MM.1S (cell line): ENCODE data around the gene CYSRT1.

Experiments used
- DNase-seq: peaks from one replicate; pipeline ENCODE4 v3.0.0-alpha.2; 2015
- H2AFZ ChIP-seq: fragments of 300-600 bp; sonication (generic); 2 replicates; pipeline ENCODE4 v1.6.0; 2016; ENCODE audit warnings: antibody characterized with exemption, low read length
- H3F3A ChIP-seq: fragments of 300-600 bp; sonication (generic); 2 replicates; pipeline ENCODE4 v1.6.1; 2016; ENCODE audit warnings: mild to moderate bottlenecking, antibody characterized with exemption, low read length, moderate library complexity, mixed read lengths; ENCODE audit not compliant: insufficient read depth
- H3K27ac ChIP-seq: fragments of 300-600 bp; sonication (generic); 2 replicates; pipeline ENCODE4 v1.5.1; 2016; ENCODE audit warnings: mild to moderate bottlenecking, low read length
- H3K27me3 ChIP-seq: fragments of 300-600 bp; sonication (generic); replicated peaks from 2 replicates; pipeline ENCODE4 v1.6.0; 2016; ENCODE audit warnings: low read length; ENCODE audit not compliant: insufficient read depth
- H3K36me3 ChIP-seq: fragments of 300-600 bp; sonication (generic); replicated peaks from 2 replicates; pipeline ENCODE4 v1.6.1; 2016; ENCODE audit warnings: mild to moderate bottlenecking, low read length, mixed read lengths; ENCODE audit not compliant: insufficient read depth
- H3K4me1 ChIP-seq: fragments of 300-600 bp; sonication (generic); 2 replicates; pipeline ENCODE4 v1.6.1; 2016; ENCODE audit warnings: low read length, mixed read lengths
- H3K4me2 ChIP-seq: fragments of 300-600 bp; sonication (generic); 2 replicates; pipeline ENCODE4 v1.6.0; 2016; ENCODE audit warnings: low read depth, low read length
- H3K4me3 ChIP-seq: fragments of 300-600 bp; sonication (generic); 2 replicates; pipeline ENCODE4 v1.5.1; 2016; ENCODE audit warnings: low read length, mixed read lengths
- H3K79me2 ChIP-seq: fragments of 300-600 bp; sonication (generic); 2 replicates; pipeline ENCODE4 v1.6.1; 2016; ENCODE audit warnings: mixed run types, low read length, mixed read lengths
- H3K9ac ChIP-seq: fragments of 300-600 bp; sonication (generic); 2 replicates; pipeline ENCODE4 v1.6.1; 2016; ENCODE audit warnings: low read length, mixed read lengths
- H3K9me2 ChIP-seq: fragments of 300-600 bp; sonication (generic); replicated peaks from 2 replicates; pipeline ENCODE4 v1.6.1; 2016; ENCODE audit warnings: mild to moderate bottlenecking, low read length, mixed read lengths; ENCODE audit not compliant: insufficient read depth
- H3K9me3 ChIP-seq: fragments of 300-600 bp; sonication (generic); replicated peaks from 2 replicates; pipeline ENCODE4 v1.6.1; 2016; ENCODE audit warnings: mild to moderate bottlenecking, low read length, mixed read lengths; ENCODE audit not compliant: insufficient read depth
- H4K20me1 ChIP-seq: fragments of 300-600 bp; sonication (generic); 2 replicates; pipeline ENCODE4 v1.6.1; 2016; ENCODE audit warnings: mild to moderate bottlenecking, low read length, moderate library complexity, mixed read lengths; ENCODE audit not compliant: insufficient read depth
- CTCF ChIP-seq: fragments of 300-600 bp; sonication (generic); IDR thresholded peaks from 2 replicates; pipeline ENCODE4 v1.5.1; 2016; ENCODE audit warnings: antibody characterized with exemption, low read length, mixed read lengths
- EZH2 ChIP-seq: fragments of 300-600 bp; sonication (generic); optimal IDR thresholded peaks from 2 replicates; pipeline ENCODE3; 2017; ENCODE audit warnings: low read depth, mild to moderate bottlenecking, antibody characterized with exemption, low read length, mixed read lengths
- EZH2phosphoT487 ChIP-seq: fragments of 300-600 bp; sonication (generic); IDR thresholded peaks from 2 replicates; pipeline ENCODE4 v1.6.1; 2018; ENCODE audit warnings: antibody characterized with exemption, low read length

The CYSRT1 gene

GRCh38 chr9:137184881-137185660 lies 39.9 kb upstream of the CYSRT1 start:
- no peak for DNase-seq
- no peaks in the 10 kb centered on the region for H3K36me3 ChIP-seq
- TF ChIP-seq CTCF (no peak), EZH2phosphoT487 (no peak), EZH2 (no peak)
- no peak overlapping the region for H2AFZ ChIP-seq
- H4K20me1 ChIP-seq: no peaks in the 10 kb centered on the region
- no peak overlapping the region for H3K4me3 ChIP-seq
- peaks cover 16% of the 10 kb centered on the region for H3K4me1 ChIP-seq
- no peak overlapping the region for H3K9ac ChIP-seq
- H3K9me2 ChIP-seq: no peaks in the 10 kb centered on the region
- peaks cover 48% of the 10 kb centered on the region for H3K79me2 ChIP-seq
- H3K4me2 ChIP-seq: no peak overlapping the region
- H3K27ac ChIP-seq: no peak overlapping the region
- no peaks in the 10 kb centered on the region for H3K9me3 ChIP-seq
- peaks cover 15% of the 10 kb centered on the region for H3F3A ChIP-seq
- H3K27me3 ChIP-seq: no peaks in the 10 kb centered on the region

GRCh38 chr9:137185921-137186320 lies 39.1 kb upstream of the CYSRT1 start:
- no peak for DNase-seq
- Histone ChIP-seq H4K20me1 (no peaks in the 10 kb centered on the region), H3K27me3 (no peaks in the 10 kb centered on the region), H3K9me2 (no peaks in the 10 kb centered on the region), H2AFZ (no peak overlapping the region), H3K79me2 (peaks cover 56% of the 10 kb centered on the region), H3K27ac (no peak overlapping the region), H3K9ac (no peak overlapping the region), H3F3A (peaks cover 16% of the 10 kb centered on the region), H3K4me1 (peaks cover 17% of the 10 kb centered on the region), H3K36me3 (no peaks in the 10 kb centered on the region), H3K4me2 (no peak overlapping the region), H3K9me3 (no peaks in the 10 kb centered on the region), H3K4me3 (no peak overlapping the region)
- TF ChIP-seq CTCF (no peak), EZH2 (no peak), EZH2phosphoT487 (no peak)

- no peaks in the 10 kb centered on the region for H4K20me1 ChIP-seq
- no peak overlapping the region for H3K27ac ChIP-seq
- H3K27me3 ChIP-seq: no peaks in the 10 kb centered on the region
- no peak overlapping the region for H3K4me3 ChIP-seq
- TF ChIP-seq EZH2: no peak
- TF ChIP-seq EZH2phosphoT487: no peak
- no peak for TF ChIP-seq CTCF
- H3K79me2 ChIP-seq: peaks cover 59% of the 10 kb centered on the region
- no peaks in the 10 kb centered on the region for H3K9me3 ChIP-seq
- no peaks in the 10 kb centered on the region for H3K36me3 ChIP-seq
- no peak overlapping the region for H3K9ac ChIP-seq
- H3K9me2 ChIP-seq: no peaks in the 10 kb centered on the region
- H2AFZ ChIP-seq: no peak overlapping the region
- H3K4me1 ChIP-seq: peaks cover 17% of the 10 kb centered on the region
- DNase-seq: no peak
- H3F3A ChIP-seq: peaks cover 19% of the 10 kb centered on the region
- H3K4me2 ChIP-seq: no peak overlapping the region
These were observed 38.6 kb upstream of the CYSRT1 start for GRCh38 chr9:137186385-137186784.
